A549 (cell line): ENCODE results near the gene PDSS2. TPM values are rescaled to one million over a fixed set of nuclear protein-coding genes. Genes with fewer than 3 reads are reported as not detected.

Experiments used
- ATAC-seq, 2 experiments: fragments of 200-7000 bp in 1 of 2; fragments of >200 bp in 1 of 2; cut with Nextera tagmentation in 1 of 2; cut with Tn5 transposase in 1 of 2; 3 replicates each; pipeline versions ENCODE4 v1.8.0 to v1.9.1; 2018 to 2020; ENCODE audit warnings: mild to moderate bottlenecking in 1 of 2, moderate library complexity in 1 of 2
- CTCF ChIA-PET: fragments of 300-600 bp; sonication (Branson Sonifier 250); formaldehyde crosslinking; extraction: SDS; loops from one replicate; lab custom pipeline; 2021; ENCODE audit warnings: antibody characterized with exemption, inconsistent platforms; lab: Yijun Ruan, JAX
- POLR2A ChIA-PET: fragments of 350-600 bp; formaldehyde crosslinking; extraction: SDS; loops from one replicate; lab custom pipeline; 2021; ENCODE audit warnings: antibody characterized with exemption, inconsistent platforms; lab: Yijun Ruan, JAX
- DNase-seq, 2 experiments: peaks; one replicate each; pipeline versions ENCODE4 v3.0.0 to v3.0.0-alpha.2; 2011 to 2016; ENCODE audit warnings: low read depth in 1 of 2, low spot score in 1 of 2
- FAIRE-seq: peaks from 2 replicates; lab custom pipeline; 2011; peaks lifted over from hg19 to GRCh38; lab: Jason Lieb, UNC
- H3K27ac ChIP-seq, 2 experiments: fragments of >200 bp; sonication (Bioruptor Twin); formaldehyde crosslinking; 3 replicates each; pipeline ENCODE4 v1.5.1; 2016 to 2017
- H3K4me1 ChIP-seq: fragments of >200 bp; sonication (Bioruptor Twin); formaldehyde crosslinking; 3 replicates; pipeline ENCODE4 v1.6.1; 2016
- H3K4me2 ChIP-seq: fragments of >200 bp; sonication (Bioruptor Twin); formaldehyde crosslinking; 3 replicates; pipeline ENCODE4 v1.6.1; 2016
- H3K4me3 ChIP-seq: fragments of >200 bp; sonication (Bioruptor Twin); formaldehyde crosslinking; 3 replicates; pipeline ENCODE4 v1.5.1; 2016
- H3K9me3 ChIP-seq: fragments of >200 bp; sonication (Bioruptor Twin); formaldehyde crosslinking; 3 replicates; pipeline ENCODE4 v1.6.1; 2016
- CBX2 ChIP-seq: fragments of 200-600 bp; sonication (generic); IDR thresholded peaks from 2 replicates; pipeline ENCODE4 v1.6.1; 2016; ENCODE audit warnings: low read depth, mild to moderate bottlenecking, borderline replicate concordance
- CEBPB ChIP-seq, 2 experiments: fragments of >200 bp in 1 of 2; sonication (Bioruptor Twin) in 1 of 2; formaldehyde crosslinking in 1 of 2; IDR thresholded peaks; 2 replicates each; pipeline ENCODE4 v1.6.1; 2012 to 2016
- E2F6 ChIP-seq: IDR thresholded peaks from 2 replicates; pipeline ENCODE4 v1.6.1; 2012; ENCODE audit warnings: low read depth, borderline replicate concordance
- EHF ChIP-seq: fragments of 250-450 bp; sonication (Bioruptor Pico); IDR thresholded peaks from 2 replicates; pipeline ENCODE4 v1.5.0; 2020; ENCODE audit warnings: mild to moderate bottlenecking
- ELK1 ChIP-seq: fragments of 150-350 bp; IDR thresholded peaks from 2 replicates; pipeline ENCODE4 v1.6.1; 2014; ENCODE audit warnings: low read depth, mild to moderate bottlenecking, low read length
- ESRRA ChIP-seq: fragments of 150-350 bp; IDR thresholded peaks from 2 replicates; pipeline ENCODE4 v1.6.1; 2014; ENCODE audit warnings: mild to moderate bottlenecking, low read length, borderline replicate concordance
- FOSB ChIP-seq: fragments of 250-450 bp; sonication (Bioruptor Pico); IDR thresholded peaks from 2 replicates; pipeline ENCODE4 v1.5.0; 2020; ENCODE audit warnings: mild to moderate bottlenecking, moderate library complexity
- GATA3 ChIP-seq: IDR thresholded peaks from 2 replicates; pipeline ENCODE4 v1.6.1; 2012; ENCODE audit warnings: borderline replicate concordance
- JUN ChIP-seq, 2 experiments: fragments of >200 bp; sonication (Bioruptor Twin); formaldehyde crosslinking; IDR thresholded peaks; 2 replicates in 1 of 2; 3 replicates in 1 of 2; pipeline ENCODE4 v1.6.1; 2016 to 2017
- JUNB ChIP-seq: fragments of >200 bp; sonication (Bioruptor Twin); formaldehyde crosslinking; IDR thresholded peaks from 2 replicates; pipeline ENCODE4 v1.6.1; 2016
- KDM5A ChIP-seq: fragments of 200-600 bp; sonication (generic); IDR thresholded peaks from 2 replicates; pipeline ENCODE4 v1.6.1; 2016; ENCODE audit warnings: antibody characterized with exemption, mild to moderate bottlenecking
- MAFK ChIP-seq: fragments of 450-650 bp; IDR thresholded peaks from 2 replicates; pipeline ENCODE4 v1.6.1; 2014; ENCODE audit not compliant: partially characterized antibody
- MAZ ChIP-seq: fragments of 150-350 bp; IDR thresholded peaks from 2 replicates; pipeline ENCODE4 v1.6.1; 2014; ENCODE audit warnings: antibody characterized with exemption, low read depth, low read length, borderline replicate concordance
- NR3C1 ChIP-seq: fragments of >200 bp; sonication (Bioruptor Twin); formaldehyde crosslinking; IDR thresholded peaks from 3 replicates; pipeline ENCODE4 v1.6.1; 2017
- POLR2A ChIP-seq: IDR thresholded peaks from 2 replicates; pipeline ENCODE4 v1.6.1; 2012; ENCODE audit warnings: mild to moderate bottlenecking, low read length
- RAD21 ChIP-seq, 2 experiments: fragments of >200 bp in 1 of 2; sonication (Bioruptor Twin) in 1 of 2; formaldehyde crosslinking in 1 of 2; IDR thresholded peaks in 1 of 2; conservative IDR thresholded peaks in 1 of 2; 2 replicates in 1 of 2; 3 replicates in 1 of 2; pipeline ENCODE4 v1.6.1; 2012 to 2018; ENCODE audit warnings: inconsistent platforms in 1 of 2
- REST ChIP-seq: fragments of 200-600 bp; sonication (generic); IDR thresholded peaks from 2 replicates; pipeline ENCODE4 v1.6.1; 2016; ENCODE audit warnings: antibody characterized with exemption, mild to moderate bottlenecking, moderate library complexity
- RFX5 ChIP-seq: fragments of 450-650 bp; IDR thresholded peaks from 2 replicates; pipeline ENCODE4 v1.7.1; 2014; ENCODE audit warnings: antibody characterized with exemption, mild to moderate bottlenecking, moderate library complexity
- RNF2 ChIP-seq: fragments of 200-600 bp; sonication (generic); IDR thresholded peaks from 2 replicates; pipeline ENCODE4 v1.6.1; 2016; ENCODE audit warnings: low read depth, mild to moderate bottlenecking, antibody characterized with exemption, moderate library complexity, borderline replicate concordance
- SMC3 ChIP-seq: fragments of >200 bp; sonication (Bioruptor Twin); formaldehyde crosslinking; IDR thresholded peaks from 3 replicates; pipeline ENCODE4 v1.6.1; 2018; ENCODE audit warnings: inconsistent platforms
- SREBF2 ChIP-seq: fragments of 450-650 bp; IDR thresholded peaks from 2 replicates; pipeline ENCODE4 v1.6.1; 2014; ENCODE audit warnings: mild to moderate bottlenecking, moderate library complexity
- ZC3H11A ChIP-seq: fragments of 450-650 bp; IDR thresholded peaks from 2 replicates; pipeline ENCODE4 v1.6.1; 2014; ENCODE audit warnings: antibody characterized with exemption, mild to moderate bottlenecking
- ZFP36 ChIP-seq: fragments of 450-650 bp; IDR thresholded peaks from 2 replicates; pipeline ENCODE4 v1.6.1; 2014; ENCODE audit warnings: borderline replicate concordance; ENCODE audit not compliant: partially characterized antibody
- ZSCAN20 ChIP-seq: fragments of 250-450 bp; sonication (Bioruptor Pico); IDR thresholded peaks from 2 replicates; pipeline ENCODE4 v1.8.0; 2022; ENCODE audit warnings: mild to moderate bottlenecking, moderate library complexity
- WGBS: methylation state at CpG from one replicate; pipeline ENCODE4 v1.1.6; 2017; ENCODE audit errors: missing lambda C conversion rate; 5-methylcytosine and 5-hydroxymethylcytosine counted together
- polyA plus RNA-seq, 4 experiments: library from polyadenylated mRNA; depleted of rRNA in 3 of 4; stranded (reverse); fragments of >200 nt; fragmentation: RNase III in 1 of 4; extraction: RNeasy Plus Mini Kit Qiagen cat#74134 plus additional on column Dnase treatment in 1 of 4; gene quantifications; 2 replicates in 3 of 4; 3 replicates in 1 of 4; pipeline ENCODE4 v1.2.3, GENCODE V29; 2011 to 2017
- TF ChIP-seq, protein P1 (sequence below): fragments of >200 bp; sonication (Bioruptor Twin); formaldehyde crosslinking; IDR thresholded peaks from 3 replicates; pipeline ENCODE4 v1.5.1; 2016

PDSS2 gene
- polyA plus RNA-seq, 2 of the 4 experiments (the other 2 are of a cell fraction) = 7.2 to 17.3 TPM

DNA sequence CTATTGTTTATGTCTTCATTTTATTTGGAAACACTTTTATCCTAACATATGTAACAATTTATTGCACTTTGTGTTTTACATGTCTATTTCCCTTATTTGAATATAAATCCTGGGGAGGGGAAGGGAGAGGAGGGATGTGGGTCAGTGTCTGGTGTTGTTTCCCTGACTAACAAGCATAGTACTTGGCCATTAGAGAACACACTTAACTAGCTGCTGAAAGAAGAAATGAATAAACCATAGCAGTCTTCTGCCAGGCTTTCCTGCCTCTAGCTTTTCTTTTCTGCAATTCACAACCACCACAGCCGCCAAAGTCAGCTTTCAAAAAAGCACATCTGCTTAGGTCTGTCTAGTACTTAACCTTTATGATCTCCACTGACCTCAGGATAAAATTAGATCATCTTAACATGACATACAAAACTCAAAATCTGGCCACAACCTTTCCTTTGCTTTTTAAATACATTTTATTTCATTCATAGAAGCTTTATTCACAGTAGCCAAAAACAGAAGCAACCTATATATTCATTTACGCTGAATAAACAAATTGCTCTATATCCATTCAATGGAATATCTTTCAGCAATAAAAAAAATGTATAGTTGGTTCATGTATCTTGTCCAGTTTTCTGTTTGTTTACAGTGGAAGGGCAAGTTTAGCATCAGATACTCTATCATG is 16.3 kb downstream of the PDSS2 start:
- ChIA-PET POLR2A (interaction anchor here (1.5 kb wide), 1 partner anchor 16 kb away, joined by 3 read pairs; the partner anchor contains the start of gene PDSS2), CTCF (no interaction called here)
- TF ChIP-seq SREBF2 (no peak), ESRRA (no peak), MAFK (peak; percentile 2)
- Histone ChIP-seq H3K4me2 (no peak overlapping the region), H3K4me1 (no peaks in the 10 kb centered on the region), H3K4me3 (no peak overlapping the region), H3K27ac (no peak overlapping the region), H3K9me3 (peaks cover 12% of the 10 kb centered on the region)
- DNase-seq = no peak
- no peak for FAIRE-seq
- WGBS = 95% methylated on average over 2 of the region's 2 CpGs
- ATAC-seq = no peak

GRCh38 chr6:107441682-107442081 is 17.7 kb downstream of the PDSS2 start:
- POLR2A ChIA-PET = no interaction called here
- FAIRE-seq = no peak
- Histone ChIP-seq H3K27ac (no peak overlapping the region), H3K9me3 (peaks cover 2% of the 10 kb centered on the region; the same call in 1 of the 3 replicates), H3K4me3 (no peak overlapping the region)
- DNase-seq = no peak
- CTCF ChIA-PET = no interaction called here
- TF ChIP-seq ZFP36 (no peak), POLR2A (no peak), RFX5 (no peak), ELK1 (no peak), KDM5A (no peak), ZSCAN20 (CRISPR knock-in tag) (no peak), GATA3 (no peak), SMC3 (no peak), EHF (no peak), RNF2 (no peak), JUNB (no peak), CBX2 (no peak), MAZ (no peak)
- TF ChIP-seq, protein P1, sequence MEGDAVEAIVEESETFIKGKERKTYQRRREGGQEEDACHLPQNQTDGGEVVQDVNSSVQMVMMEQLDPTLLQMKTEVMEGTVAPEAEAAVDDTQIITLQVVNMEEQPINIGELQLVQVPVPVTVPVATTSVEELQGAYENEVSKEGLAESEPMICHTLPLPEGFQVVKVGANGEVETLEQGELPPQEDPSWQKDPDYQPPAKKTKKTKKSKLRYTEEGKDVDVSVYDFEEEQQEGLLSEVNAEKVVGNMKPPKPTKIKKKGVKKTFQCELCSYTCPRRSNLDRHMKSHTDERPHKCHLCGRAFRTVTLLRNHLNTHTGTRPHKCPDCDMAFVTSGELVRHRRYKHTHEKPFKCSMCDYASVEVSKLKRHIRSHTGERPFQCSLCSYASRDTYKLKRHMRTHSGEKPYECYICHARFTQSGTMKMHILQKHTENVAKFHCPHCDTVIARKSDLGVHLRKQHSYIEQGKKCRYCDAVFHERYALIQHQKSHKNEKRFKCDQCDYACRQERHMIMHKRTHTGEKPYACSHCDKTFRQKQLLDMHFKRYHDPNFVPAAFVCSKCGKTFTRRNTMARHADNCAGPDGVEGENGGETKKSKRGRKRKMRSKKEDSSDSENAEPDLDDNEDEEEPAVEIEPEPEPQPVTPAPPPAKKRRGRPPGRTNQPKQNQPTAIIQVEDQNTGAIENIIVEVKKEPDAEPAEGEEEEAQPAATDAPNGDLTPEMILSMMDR = no peak
- TF ChIP-seq, all 56 proteins: peak for 0
- 100% methylated on average over 1 of the region's 1 CpG for WGBS
- no peak for ATAC-seq
- no peaks in the 10 kb centered on the region for H3K4me1 ChIP-seq
- H3K4me2 ChIP-seq = no peak overlapping the region

GRCh38 chr6:107440936-107441335 is 18.4 kb downstream of the PDSS2 start:
- no peak overlapping the region for H3K27ac ChIP-seq

More at GRCh38 chr6:107440936-107441335, 18.4 kb downstream of the PDSS2 start:
- TF ChIP-seq FOSB = no peak
- TF ChIP-seq RAD21 (conservative IDR thresholded peaks at IDR 0.05 in 1 of 2, IDR thresholded peaks at IDR 0.05 in 1 of 2) = no peak
- TF ChIP-seq REST = no peak
- no peak for TF ChIP-seq NR3C1
- no peak for TF ChIP-seq ZC3H11A
- no peak for TF ChIP-seq E2F6
- no peak for TF ChIP-seq ESRRA
- TF ChIP-seq CEBPB (IDR thresholded peaks at IDR 0.05) = no peak
- TF ChIP-seq JUN (IDR thresholded peaks at IDR 0.05) = no peak
- FAIRE-seq = no peak
- Histone ChIP-seq H3K9me3 (no peaks in the 10 kb centered on the region), H3K4me3 (no peak overlapping the region), H3K4me2 (no peak overlapping the region), H3K4me1 (no peaks in the 10 kb centered on the region)
- no peak for ATAC-seq
- CTCF ChIA-PET = interaction anchor here (1.4 kb wide), 1 partner anchor 15 kb away, joined by 3 read pairs; no protein-coding TSS in a partner anchor
- DNase-seq = no peak
- POLR2A ChIA-PET = no interaction called here
